ENCODE results near the gene RCAN2.

Gene RCAN2

GRCh38 chr6:46291275-46291633, 200.0 kb downstream of the RCAN2 start:
- H3K4me3 ChIP-seq (ENCODE audit: low read depth, low read length), result no peak overlapping the region

GRCh38 chr6:46290421-46291274, 200.6 kb downstream of the RCAN2 start:
- no peak for TF ChIP-seq CTCF (IDR thresholded peaks at IDR 0.05; ENCODE audit: low read depth, low read length)
- no peak overlapping the region for H3K4me3 ChIP-seq (ENCODE audit: low read depth, low read length)

More at GRCh38 chr6:46291275-46291633, 200.0 kb downstream of the RCAN2 start:
- no peak for TF ChIP-seq CTCF (IDR thresholded peaks at IDR 0.05; ENCODE audit: low read depth, low read length)

DNA sequence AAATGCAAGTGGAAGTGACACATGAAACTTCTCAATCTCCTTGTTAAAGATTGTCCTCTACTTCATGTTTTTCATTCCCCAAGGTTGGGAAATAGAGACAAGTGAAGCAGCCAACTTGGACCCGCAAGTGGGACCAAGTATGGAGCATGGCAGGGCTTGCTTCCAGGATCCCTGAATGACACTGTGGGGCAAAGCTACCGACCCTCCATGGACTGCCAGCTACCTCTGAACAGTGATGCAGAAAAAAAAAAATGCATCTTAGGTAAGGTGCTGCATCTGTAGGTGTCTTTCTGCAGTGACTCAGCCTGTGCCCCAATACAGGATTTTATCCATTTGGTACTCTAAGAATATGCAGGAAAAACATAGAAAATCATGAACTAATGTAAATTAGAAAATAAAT, 201.4 kb downstream of the RCAN2 start:
- TF ChIP-seq CTCF (IDR thresholded peaks at IDR 0.05; ENCODE audit: low read depth, low read length), result no peak

DNA sequence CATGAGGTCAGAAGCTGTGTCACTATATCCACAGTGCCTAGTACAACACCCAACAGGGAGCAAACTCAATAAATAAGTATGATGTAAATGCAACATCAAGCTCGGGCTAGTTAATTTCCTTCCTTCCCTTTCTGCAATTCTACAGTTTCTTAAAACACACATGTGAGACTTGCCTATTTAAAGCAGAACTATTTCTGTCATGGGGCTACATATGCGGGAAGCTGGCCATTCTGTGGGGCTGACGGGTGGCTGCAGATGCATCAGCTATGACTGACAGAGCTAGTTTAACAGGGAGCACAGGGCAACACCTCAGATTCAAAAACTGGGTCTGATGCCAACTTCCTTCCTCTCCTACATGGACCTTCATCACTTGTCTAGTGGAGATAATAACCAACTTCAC, 202.4 kb downstream of the RCAN2 start:
- H3K4me3 ChIP-seq (ENCODE audit: low read depth, low read length), result no peak overlapping the region
- TF ChIP-seq CTCF (IDR thresholded peaks at IDR 0.05; ENCODE audit: low read depth, low read length), result no peak

More for the DNA sequence above, 201.4 kb downstream of the RCAN2 start:
- no peak overlapping the region for H3K4me3 ChIP-seq (ENCODE audit: low read depth, low read length)

- H3K4me3 ChIP-seq (ENCODE audit: low read depth, low read length), result no peak overlapping the region
- TF ChIP-seq CTCF (IDR thresholded peaks at IDR 0.05; ENCODE audit: low read depth, low read length), result no peak
Measured at GRCh38 chr6:46287681-46288080, 203.6 kb downstream of the RCAN2 start.

- H3K4me3 ChIP-seq (ENCODE audit: low read depth, low read length), result no peak overlapping the region
- no peak for TF ChIP-seq CTCF (IDR thresholded peaks at IDR 0.05; ENCODE audit: low read depth, low read length)
Measured at GRCh38 chr6:46287043-46287442, 204.2 kb downstream of the RCAN2 start.

GRCh38 chr6:46284475-46284874, 206.8 kb downstream of the RCAN2 start:
- no peak for TF ChIP-seq CTCF (IDR thresholded peaks at IDR 0.05; ENCODE audit: low read depth, low read length)
- no peak overlapping the region for H3K4me3 ChIP-seq (ENCODE audit: low read depth, low read length)
